Neuronal stem cell (in vitro differentiated cells): ENCODE results near the gene ZNF844. TPM values are rescaled to one million over a fixed set of nuclear protein-coding genes. Genes with fewer than 3 reads are reported as not detected.

Experiments used
- DNase-seq: peaks from one replicate; pipeline ENCODE4 v3.0.0-alpha.2; 2013; ENCODE audit warnings: low spot score
- H2AFZ ChIP-seq: one replicate; pipeline ENCODE4 v1.6.1; 2013; ENCODE audit warnings: mild to moderate bottlenecking, low read length, inconsistent platforms
- H2AK5ac ChIP-seq: 2 replicates; pipeline ENCODE4 v1.6.1; 2013; ENCODE audit warnings: low read depth, mild to moderate bottlenecking, inconsistent platforms, low read length, moderate library complexity, mixed read lengths
- H2BK120ac ChIP-seq: 2 replicates; pipeline ENCODE4 v1.6.1; 2013; ENCODE audit warnings: low read depth, mild to moderate bottlenecking, inconsistent platforms, low read length, moderate library complexity, mixed read lengths
- H2BK12ac ChIP-seq: one replicate; pipeline ENCODE4 v1.6.1; 2013; ENCODE audit warnings: low read length, inconsistent platforms
- H2BK15ac ChIP-seq: 2 replicates; pipeline ENCODE4 v1.6.1; 2013; ENCODE audit warnings: mild to moderate bottlenecking, low read length, inconsistent platforms, mixed read lengths
- H2BK5ac ChIP-seq: one replicate; pipeline ENCODE4 v1.6.1; 2013; ENCODE audit warnings: inconsistent platforms, mild to moderate bottlenecking, low read length, moderate library complexity
- H3K14ac ChIP-seq: one replicate; pipeline ENCODE4 v1.6.1; 2013; ENCODE audit warnings: low read length, inconsistent platforms
- H3K18ac ChIP-seq: 2 replicates; pipeline ENCODE4 v1.6.1; 2013; ENCODE audit warnings: low read length, inconsistent platforms
- H3K23ac ChIP-seq: 2 replicates; pipeline ENCODE4 v1.6.1; 2013; ENCODE audit warnings: low read depth, mild to moderate bottlenecking, mixed read lengths, low read length, inconsistent platforms; ENCODE audit not compliant: poor library complexity
- H3K27ac ChIP-seq: replicated peaks from 3 replicates; pipeline ENCODE4 v1.5.1; 2013; ENCODE audit warnings: low read length, inconsistent platforms
- H3K27me3 ChIP-seq, 3 experiments: 2 replicates each; pipeline ENCODE4 v1.6.1; 2013; ENCODE audit warnings: low read length in 3 of 3, mild to moderate bottlenecking in 2 of 3, inconsistent platforms in 1 of 3, low read depth in 1 of 3, mixed read lengths in 1 of 3, moderate library complexity in 1 of 3; ENCODE audit not compliant: control insufficient read depth in 3 of 3, insufficient read depth in 3 of 3
- H3K36me3 ChIP-seq, 2 donors: replicated peaks in 1 of 2; 2 replicates each; pipeline ENCODE4 v1.6.1; 2013; ENCODE audit warnings: low read length in 2 of 2; ENCODE audit not compliant: control insufficient read depth in 2 of 2, insufficient read depth in 2 of 2
- H3K4ac ChIP-seq: 2 replicates; pipeline ENCODE4 v1.6.1; 2013; ENCODE audit warnings: inconsistent platforms, mild to moderate bottlenecking, low read length, moderate library complexity
- H3K4me1 ChIP-seq, 2 donors: 1 replicate in 1 of 2; 2 replicates in 1 of 2; pipeline ENCODE4 v1.6.1; 2013; ENCODE audit warnings: low read length in 2 of 2, low read depth in 1 of 2; ENCODE audit not compliant: control insufficient read depth in 2 of 2, insufficient read depth in 1 of 2
- H3K4me2 ChIP-seq: one replicate; pipeline ENCODE4 v1.6.1; 2013; ENCODE audit warnings: mild to moderate bottlenecking, low read length, inconsistent platforms; ENCODE audit not compliant: insufficient read depth, poor library complexity, severe bottlenecking
- H3K4me3 ChIP-seq, 2 donors: 2 replicates each; pipeline ENCODE4 v1.5.1; 2013; ENCODE audit warnings: low read length in 2 of 2, mild to moderate bottlenecking in 2 of 2, inconsistent platforms in 1 of 2, moderate library complexity in 1 of 2
- H3K79me1 ChIP-seq: one replicate; pipeline ENCODE4 v1.6.1; 2013; ENCODE audit warnings: low read depth, mild to moderate bottlenecking, inconsistent platforms, low read length, moderate library complexity
- H3K9ac ChIP-seq: one replicate; pipeline ENCODE4 v1.6.1; 2013; ENCODE audit warnings: mild to moderate bottlenecking, low read depth, low read length, inconsistent platforms; ENCODE audit not compliant: poor library complexity
- H3K9me3 ChIP-seq, 2 donors: replicated peaks in 1 of 2; 2 replicates each; pipeline versions ENCODE3 to v1.6.1; 2013; ENCODE audit warnings: low read length in 2 of 2, mild to moderate bottlenecking in 2 of 2, inconsistent platforms in 1 of 2, low read depth in 1 of 2, mixed read lengths in 1 of 2, moderate library complexity in 1 of 2; ENCODE audit not compliant: control insufficient read depth in 2 of 2, insufficient read depth in 1 of 2
- H4K8ac ChIP-seq: one replicate; pipeline ENCODE4 v1.6.1; 2013; ENCODE audit warnings: low read depth, mild to moderate bottlenecking, inconsistent platforms, low read length, moderate library complexity
- H4K91ac ChIP-seq: one replicate; pipeline ENCODE4 v1.6.1; 2013; ENCODE audit warnings: low read length, low read depth, mild to moderate bottlenecking, inconsistent platforms; ENCODE audit not compliant: poor library complexity
- WGBS, 2 donors: extraction: QIAGEN DNeasy Blood & Tissue Kit; methylation state at CpG; one replicate each; pipeline ENCODE4 v1.1.7; 2013; ENCODE audit warnings: missing lambda C conversion rate in 2 of 2, mixed read lengths in 1 of 2; ENCODE audit not compliant: insufficient read length in 2 of 2, insufficient replicate concordance in 1 of 2; ENCODE audit errors: extremely low coverage in 2 of 2; 5-methylcytosine and 5-hydroxymethylcytosine counted together
- small RNA-seq: library from polyadenylated mRNA; stranded (forward); fragments of <200 nt; extraction: miRNeasy Mini kit (QIAGEN cat#:217004); gene quantifications from one replicate; pipeline ENCODE3, GENCODE V24; 2013; ENCODE audit not compliant: insufficient read depth

ZNF844 gene

GRCh38 chr19:12117201-12117970 lies 52.9 kb downstream of the ZNF844 start:
- no peak overlapping the region for H2BK5ac ChIP-seq
- no peak for DNase-seq
- H4K8ac ChIP-seq = no peak overlapping the region
- no CpG with 5 or more reads among the region's 33 CpGs for WGBS, 2 donors
- peaks cover 15 to 44% of the 10 kb centered on the region in 2 donors for H3K36me3 ChIP-seq
- peak overlapping the region in 1 of 2 donors; percentile 49 for H3K4me3 ChIP-seq
- H3K4me1 ChIP-seq = no peaks in the 10 kb centered on the region
- peak overlapping the region; percentile 73 for H3K23ac ChIP-seq
- H3K4me2 ChIP-seq = no peak overlapping the region
- no peak overlapping the region for H4K91ac ChIP-seq
- H2BK12ac ChIP-seq = no peak overlapping the region
- no peak overlapping the region for H3K18ac ChIP-seq
- H2BK120ac ChIP-seq = no peak overlapping the region
- H3K14ac ChIP-seq = no peak overlapping the region
- H2AK5ac ChIP-seq = no peak overlapping the region
- H3K79me1 ChIP-seq = no peaks in the 10 kb centered on the region
- no peak overlapping the region for H3K4ac ChIP-seq
- H3K9ac ChIP-seq = no peak overlapping the region
- H3K9me3 ChIP-seq = peaks cover 32 to 44% of the 10 kb centered on the region in 2 donors
- H3K27me3 ChIP-seq = no peaks in the 10 kb centered on the region
- no peak overlapping the region for H3K27ac ChIP-seq
- no peak overlapping the region for H2BK15ac ChIP-seq
- H2AFZ ChIP-seq = no peak overlapping the region

GRCh38 chr19:12126707-12127106 lies 62.2 kb downstream of the ZNF844 start:
- no peak for DNase-seq

More at GRCh38 chr19:12126707-12127106, 62.2 kb downstream of the ZNF844 start:
- no peak overlapping the region for H2AFZ ChIP-seq
- H2BK15ac ChIP-seq = no peak overlapping the region
- peaks cover under 1 to 24% of the 10 kb centered on the region in 2 donors for H3K36me3 ChIP-seq
- no peak overlapping the region for H3K4me2 ChIP-seq
- no peaks in the 10 kb centered on the region for H3K27me3 ChIP-seq
- H3K79me1 ChIP-seq = no peaks in the 10 kb centered on the region
- no peak overlapping the region for H2AK5ac ChIP-seq
- whole genome bisulfite sequencing, 2 donors = no CpG with 5 or more reads among the region's 2 CpGs
- H2BK5ac ChIP-seq = no peak overlapping the region
- no peak overlapping the region for H2BK120ac ChIP-seq
- no peak overlapping the region for H3K4ac ChIP-seq
- H3K9me3 ChIP-seq = peaks cover 8 to 36% of the 10 kb centered on the region in 2 donors
- H3K18ac ChIP-seq = no peak overlapping the region
- H4K8ac ChIP-seq = no peak overlapping the region
- no peak overlapping the region for H3K14ac ChIP-seq
- no peak overlapping the region for H2BK12ac ChIP-seq
- H3K9ac ChIP-seq = no peak overlapping the region
- no peaks in the 10 kb centered on the region for H3K4me1 ChIP-seq
- H3K27ac ChIP-seq = no peak overlapping the region
- H3K4me3 ChIP-seq = no peak overlapping the region
- H4K91ac ChIP-seq = no peak overlapping the region
- no peak overlapping the region for H3K23ac ChIP-seq

Small RNA genes within 50 kb of the gene (small RNA-seq; reads per million reads assigned to genes)
- gene RF00019 = not detected
- gene RNA5SP465 = not detected
- not detected for gene RNA5SP466
- gene RNA5SP467 = not detected
